Measurements from ENCODE around the gene IPO11.
"Not testable (repeated sequence)": the region's sequence is repeated elsewhere in the genome, so short reads cannot be mapped to it uniquely, and the experiment has no call there.

- TF ChIP-seq EZH2 (IDR thresholded peaks at IDR 0.05; ENCODE audit: borderline replicate concordance, low read length); CTCF (conservative IDR thresholded peaks at IDR 0.05 in 1 of 2, IDR thresholded peaks at IDR 0.05 in 1 of 2; ENCODE audit: extremely low read depth in 1 of 2, insufficient read depth in 1 of 2, low read depth in 1 of 2, low read length in 2 of 2): not testable (repeated sequence)
Observed at GRCh38 chr5:62565740-62566139, 153.2 kb downstream of the IPO11 start.
